ENCODE measurements around the gene HS3ST2.
"Not testable (repeated sequence)": the region's sequence is repeated elsewhere in the genome, so short reads cannot be mapped to it uniquely, and the experiment has no call there.

The HS3ST2 gene

DNA sequence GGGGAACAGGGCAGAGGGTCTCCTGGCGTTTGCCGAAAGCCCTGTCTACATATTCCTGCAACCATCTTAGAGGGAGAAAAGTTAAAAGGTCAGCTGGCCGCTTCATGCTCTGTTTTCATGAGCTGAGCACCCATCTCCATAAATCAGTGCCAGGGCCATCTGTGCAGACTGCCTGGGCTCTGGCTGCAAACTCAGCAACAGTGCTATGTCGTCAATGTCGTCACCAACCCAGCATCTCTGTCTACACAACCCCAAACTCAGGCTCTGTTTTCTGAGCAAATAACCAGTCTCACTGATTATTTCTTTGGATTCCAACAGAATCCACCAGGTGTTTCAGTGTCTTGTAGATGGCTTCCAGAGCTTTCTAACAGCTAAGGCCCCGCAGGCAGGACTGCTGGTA lies 65.0 kb downstream of the HS3ST2 start:
- DNase-seq (ENCODE audit: low read depth in 3 of 3), result no peak

GRCh38 chr16:22879466-22879865 lies 65.5 kb downstream of the HS3ST2 start:
- DNase-seq (ENCODE audit: low read depth in 3 of 3), result no peak

GRCh38 chr16:22882981-22883380 lies 69.0 kb downstream of the HS3ST2 start:
- DNase-seq (ENCODE audit: low read depth in 3 of 3), result no peak

- DNase-seq (ENCODE audit: low read depth in 3 of 3), result no peak
These were observed 72.0 kb downstream of the HS3ST2 start for GRCh38 chr16:22885951-22886350.

GRCh38 chr16:22886927-22887326 lies 73.0 kb downstream of the HS3ST2 start:
- DNase-seq (ENCODE audit: low read depth in 3 of 3), result no peak

GRCh38 chr16:22887445-22887844 lies 73.5 kb downstream of the HS3ST2 start:
- no peak for DNase-seq (ENCODE audit: low read depth in 3 of 3)

DNA sequence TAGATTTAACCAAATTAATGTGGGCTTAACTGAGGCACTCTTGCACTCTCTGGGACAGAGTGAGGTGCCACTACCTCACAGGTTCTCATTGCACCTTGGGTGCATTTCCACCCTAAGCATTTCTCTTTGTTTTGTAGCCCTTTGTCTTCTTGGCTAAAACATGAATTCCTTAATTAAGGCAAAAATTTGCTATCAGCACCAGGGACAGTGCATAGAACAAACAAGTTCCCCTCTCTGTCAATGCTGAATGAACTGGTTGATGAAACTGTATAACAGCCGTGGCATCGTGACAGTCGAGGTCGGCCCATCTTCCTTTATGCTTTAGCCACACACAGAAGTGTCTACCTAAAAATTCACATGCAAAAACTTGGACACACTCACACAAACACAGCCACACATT lies 74.8 kb downstream of the HS3ST2 start:
- DNase-seq (ENCODE audit: low read depth in 3 of 3), result no peak

DNA sequence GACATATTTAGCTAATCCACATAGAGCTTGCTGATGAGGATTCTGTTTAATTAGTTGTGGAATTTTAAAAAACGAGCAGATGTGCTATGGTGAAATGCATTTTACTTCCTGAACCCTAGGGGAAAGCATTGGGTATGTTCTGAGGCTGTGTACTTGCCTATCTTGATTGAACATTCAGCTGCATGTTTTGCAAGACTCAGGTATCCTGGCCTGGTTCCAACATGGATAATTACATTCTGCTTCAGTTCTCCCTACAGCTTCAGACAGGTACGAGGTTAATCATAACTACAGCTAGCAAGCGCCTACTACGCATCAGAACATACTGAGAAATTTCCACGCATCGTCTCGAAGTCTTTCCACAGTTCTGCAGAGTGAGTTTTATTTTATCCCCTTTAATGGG lies 77.0 kb downstream of the HS3ST2 start:
- no peak for DNase-seq (ENCODE audit: low read depth in 3 of 3)

GRCh38 chr16:22897184-22897583 lies 83.2 kb downstream of the HS3ST2 start:
- no peak for DNase-seq (ENCODE audit: low read depth in 3 of 3)

DNA sequence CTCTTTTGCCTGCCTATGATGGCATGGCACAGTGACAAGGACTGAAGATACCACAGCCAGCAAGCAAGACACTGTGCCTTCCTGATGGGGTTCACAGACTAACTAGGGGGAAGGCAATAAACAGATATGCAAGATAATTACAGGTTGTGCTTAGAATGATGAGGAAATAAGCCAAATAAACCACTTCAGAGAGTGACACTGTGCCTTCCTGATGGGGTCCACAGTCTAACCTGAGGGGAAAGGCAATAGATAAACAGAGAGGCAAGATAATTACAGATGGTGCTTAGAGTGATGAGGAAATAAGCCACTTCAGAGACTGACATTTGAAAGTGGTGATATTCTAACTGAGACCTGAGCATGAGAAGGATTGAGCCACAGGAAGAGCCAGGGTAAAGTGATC lies 84.2 kb downstream of the HS3ST2 start:
- DNase-seq (ENCODE audit: low read depth in 3 of 3), result no peak

DNA sequence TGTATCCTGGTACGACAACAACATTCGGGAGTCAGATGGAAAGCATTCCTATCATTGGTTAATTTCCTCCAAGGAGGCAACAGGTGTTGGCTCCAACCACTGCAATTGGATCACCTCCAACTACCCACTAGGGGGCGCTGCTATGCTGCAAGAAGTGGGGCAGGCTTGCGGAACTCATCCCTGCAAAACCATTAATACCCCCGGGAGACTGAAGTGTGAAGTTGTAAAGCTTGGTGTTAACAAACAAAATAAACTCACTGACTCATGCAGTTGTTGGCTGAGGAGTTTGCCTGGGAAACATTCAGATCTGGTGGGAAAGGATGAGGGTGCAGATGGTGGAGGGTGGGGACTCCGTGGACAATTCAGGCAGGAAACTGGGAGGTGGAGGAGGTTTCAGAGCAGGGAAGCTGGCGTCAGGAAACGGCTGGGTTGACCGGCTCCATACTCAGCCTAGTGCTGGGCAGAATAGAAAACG lies 84.9 kb downstream of the HS3ST2 start:
- DNase-seq (ENCODE audit: low read depth in 3 of 3), result peak; percentile 26 to 45 (median 34)

DNA sequence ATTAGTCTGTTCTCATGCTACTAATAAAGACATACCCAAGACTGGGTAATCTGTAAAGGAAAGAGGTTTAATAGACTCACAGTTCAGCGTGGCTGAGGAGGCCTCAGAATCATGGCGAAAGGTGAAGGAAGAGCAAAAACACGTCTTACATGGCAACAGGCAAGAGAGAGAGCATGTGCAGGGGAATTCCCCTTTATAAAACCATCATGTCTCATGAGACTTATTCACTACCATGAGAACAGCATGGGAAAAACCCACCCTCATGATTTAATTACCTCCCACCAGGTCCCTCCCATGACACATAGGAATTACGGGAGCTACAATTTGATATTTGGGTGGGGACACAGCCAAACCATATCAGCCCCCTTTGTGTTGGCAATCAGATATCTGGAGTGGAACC lies 85.6 kb downstream of the HS3ST2 start:
- not testable (repeated sequence) for DNase-seq (ENCODE audit: low read depth in 3 of 3)

- DNase-seq (ENCODE audit: low read depth in 3 of 3), result no peak
These were observed 86.9 kb downstream of the HS3ST2 start for GRCh38 chr16:22900863-22901262.

DNA sequence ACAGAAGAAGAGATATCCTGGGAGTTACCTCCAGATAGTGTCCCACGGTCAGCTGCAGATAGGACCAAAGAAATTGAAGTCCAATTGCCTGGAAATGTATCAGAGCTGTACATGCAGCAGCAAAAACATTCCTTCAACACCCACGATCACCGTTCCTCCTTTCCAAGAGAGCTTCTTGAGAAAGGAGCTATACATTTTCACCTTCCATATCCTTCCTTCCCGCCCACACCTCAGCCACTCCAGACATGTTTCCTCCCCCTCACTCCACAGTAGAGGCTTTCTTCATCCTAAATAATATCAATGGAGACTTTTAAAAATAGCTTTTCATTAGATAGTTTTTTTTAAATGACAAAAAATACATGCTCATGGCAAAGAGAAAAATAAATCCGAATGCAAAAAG lies 87.6 kb downstream of the HS3ST2 start:
- no peak for DNase-seq (ENCODE audit: low read depth in 3 of 3)

DNA sequence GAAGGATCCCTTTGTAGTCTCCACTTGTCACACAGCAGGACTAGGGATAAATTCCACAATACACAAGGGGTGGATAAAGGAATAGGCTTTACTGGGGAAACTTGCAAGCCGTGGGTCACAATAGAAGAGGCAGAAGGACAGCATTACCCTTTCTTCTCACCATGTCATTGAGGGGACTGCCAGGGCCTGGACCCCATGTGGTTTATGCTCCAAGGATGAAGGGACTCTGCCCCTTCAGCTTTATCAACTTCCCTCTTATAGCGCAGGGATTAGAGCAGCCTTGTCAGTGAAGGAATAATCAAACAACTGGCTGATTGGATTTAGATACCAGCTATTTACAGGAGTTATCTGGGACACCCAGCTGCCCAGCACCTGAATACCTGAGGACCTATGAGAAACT lies 89.8 kb downstream of the HS3ST2 start:
- no peak for DNase-seq (ENCODE audit: low read depth in 3 of 3)

DNA sequence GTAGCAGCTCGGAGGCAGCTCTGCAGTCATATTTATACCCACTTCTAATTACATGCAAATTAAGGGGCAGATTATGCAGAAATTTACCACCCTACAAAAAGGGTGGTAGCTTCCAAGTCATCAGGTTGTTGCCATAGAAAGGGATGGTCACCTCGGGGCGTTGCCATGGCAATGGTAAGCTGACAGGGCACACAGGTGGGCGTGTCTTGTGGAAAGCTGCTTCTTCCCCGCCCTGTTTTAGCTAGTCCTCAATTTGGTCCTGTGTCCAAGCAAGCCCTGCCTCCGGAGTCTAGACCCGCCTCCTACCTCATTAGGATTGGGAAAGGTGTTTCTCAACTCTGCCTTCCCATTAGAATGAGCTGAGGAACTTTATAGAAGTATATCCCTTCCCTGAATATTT lies 98.7 kb downstream of the HS3ST2 start:
- DNase-seq (ENCODE audit: low read depth in 3 of 3), result no peak

DNA sequence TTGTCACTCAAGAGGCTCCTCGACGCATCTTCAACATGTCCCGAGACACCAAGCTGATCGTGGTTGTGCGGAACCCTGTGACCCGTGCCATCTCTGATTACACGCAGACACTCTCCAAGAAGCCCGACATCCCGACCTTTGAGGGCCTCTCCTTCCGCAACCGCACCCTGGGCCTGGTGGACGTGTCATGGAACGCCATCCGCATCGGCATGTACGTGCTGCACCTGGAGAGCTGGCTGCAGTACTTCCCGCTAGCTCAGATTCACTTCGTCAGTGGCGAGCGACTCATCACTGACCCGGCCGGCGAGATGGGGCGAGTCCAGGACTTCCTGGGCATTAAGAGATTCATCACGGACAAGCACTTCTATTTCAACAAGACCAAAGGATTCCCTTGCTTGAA lies 101.0 kb downstream of the HS3ST2 start:
- no peak for DNase-seq (ENCODE audit: low read depth in 3 of 3)

DNA sequence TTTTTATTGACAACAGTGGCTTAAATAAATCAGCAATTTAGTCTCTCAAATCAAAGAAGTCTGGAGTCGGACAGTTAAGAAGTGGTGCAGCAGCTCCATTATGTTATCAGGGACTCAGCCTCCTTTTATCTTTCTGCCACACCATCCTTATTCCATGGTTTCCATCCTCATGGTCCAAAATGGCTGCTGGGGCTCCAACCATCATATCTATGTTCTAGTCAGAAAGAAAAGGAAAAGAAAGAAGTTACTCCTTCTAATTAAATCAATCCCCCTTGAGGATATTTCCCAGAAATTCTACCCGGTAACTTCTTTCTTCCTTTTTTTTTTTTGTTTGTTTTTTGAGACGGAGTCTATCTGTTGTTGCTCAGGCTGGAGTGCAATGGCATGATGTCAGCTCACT lies 109.5 kb downstream of the HS3ST2 start:
- DNase-seq (ENCODE audit: low read depth in 3 of 3), result no peak

DNA sequence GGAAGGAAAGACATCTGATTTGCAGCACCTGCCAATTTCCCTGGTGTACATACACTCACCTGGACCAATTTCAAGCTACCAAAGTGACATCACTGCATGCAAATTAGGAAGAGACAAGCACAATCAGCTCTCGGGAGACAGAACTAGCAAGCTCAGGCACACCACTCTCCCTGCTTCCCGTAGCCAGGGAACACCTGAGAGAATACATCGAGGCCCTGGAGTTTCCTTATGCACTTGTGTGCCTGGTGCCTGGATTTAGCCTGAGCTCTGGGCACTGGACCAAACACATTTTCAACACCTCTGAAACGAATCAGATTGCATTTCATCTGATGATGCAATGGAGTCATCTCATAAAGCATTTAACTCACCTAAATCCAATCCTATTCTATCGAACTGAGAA lies 110.5 kb downstream of the HS3ST2 start:
- no peak for DNase-seq (ENCODE audit: low read depth in 3 of 3)

DNA sequence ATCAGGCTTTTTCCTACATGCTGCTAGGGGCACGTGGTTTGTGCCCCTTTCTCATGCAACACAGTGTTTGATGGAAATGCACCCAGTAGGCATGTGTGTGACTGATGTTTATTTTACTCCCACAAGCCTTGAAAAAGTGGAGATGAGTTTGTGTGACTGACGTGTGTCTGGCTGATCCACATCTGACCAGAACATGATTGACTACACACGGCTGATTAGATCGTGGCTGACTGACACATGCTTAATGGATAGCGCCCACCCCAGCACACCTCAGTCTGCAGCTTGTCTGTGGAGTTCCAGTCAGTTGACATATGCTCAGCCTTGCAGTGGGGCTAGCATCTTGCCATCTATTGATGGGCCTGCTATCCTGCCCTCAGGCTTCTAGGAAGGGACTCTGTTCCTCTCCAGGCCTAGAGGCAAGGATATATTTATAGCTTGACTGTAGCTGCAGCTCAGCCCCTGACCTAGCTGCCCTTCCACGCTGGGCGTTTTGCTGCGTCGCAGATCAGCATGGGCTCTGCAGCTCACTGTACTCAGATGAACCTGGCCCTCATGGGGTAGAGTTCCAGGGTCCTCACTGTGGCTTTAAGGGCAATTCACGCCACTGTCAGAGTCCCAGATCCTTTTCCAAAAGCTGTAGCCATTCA lies 112.3 kb downstream of the HS3ST2 start:
- DNase-seq (ENCODE audit: low read depth in 3 of 3), result no peak

DNA sequence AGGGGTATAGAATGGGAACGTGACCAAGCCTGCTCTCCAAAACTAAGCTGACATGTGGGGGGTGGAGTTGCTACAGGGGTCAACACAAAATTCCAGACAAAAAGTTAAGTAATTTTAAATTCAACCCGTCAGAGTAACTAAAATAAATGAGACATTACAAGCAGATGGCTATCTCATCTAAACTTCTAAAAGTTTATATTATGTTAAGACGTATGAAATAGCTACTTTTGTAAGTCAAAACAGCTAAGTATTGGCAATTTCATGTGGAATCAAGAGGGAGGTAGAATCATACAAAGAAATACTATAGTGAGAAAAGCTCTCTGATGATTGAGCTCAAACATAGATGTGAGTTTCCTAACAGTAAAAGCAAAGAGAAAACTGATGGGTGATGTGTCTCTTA lies 113.3 kb downstream of the HS3ST2 start:
- no peak for DNase-seq (ENCODE audit: low read depth in 3 of 3)

GRCh38 chr16:22928882-22929435 lies 115.0 kb downstream of the HS3ST2 start:
- no peak for DNase-seq (ENCODE audit: low read depth in 3 of 3)

DNA sequence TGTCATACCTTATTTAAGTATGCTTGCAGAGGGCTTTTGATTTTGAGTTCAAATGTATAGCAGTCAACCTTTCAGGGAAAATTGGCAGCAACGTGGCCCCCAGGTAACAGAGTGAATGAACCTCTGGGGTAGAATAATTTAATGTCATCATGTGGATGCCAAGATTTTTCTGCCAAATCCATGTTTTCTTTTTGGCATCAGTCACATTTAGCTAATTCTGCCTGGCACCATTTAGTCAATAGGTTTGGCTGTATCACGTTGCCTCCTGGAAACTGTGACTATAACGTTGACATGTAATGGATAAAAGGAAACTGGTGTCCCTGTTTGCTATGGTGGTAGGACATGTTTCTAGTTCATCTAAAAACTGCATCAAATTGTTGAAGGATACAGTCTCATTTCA lies 115.5 kb downstream of the HS3ST2 start:
- DNase-seq (ENCODE audit: low read depth in 3 of 3), result no peak

Measured in stimulated activated CD4-positive, alpha-beta T cell treated with anti-CD3 and anti-CD28 coated beads, TNF-alpha, amount 100 ng/mL, for 48 hours (primary cell).